Measurements from ENCODE around the gene MUC12. TPM values are rescaled to one million over a fixed set of nuclear protein-coding genes. Genes with fewer than 3 reads are reported as not detected.
"Not testable (repeated sequence)": the region's sequence is repeated elsewhere in the genome, so short reads cannot be mapped to it uniquely, and the experiment has no call there.

Gene MUC12
- total and polyA plus RNA-seq, 2 donors (not counting 3 experiments of a cell fraction or from before 2014, with no cell fraction given): not detected

DNA sequence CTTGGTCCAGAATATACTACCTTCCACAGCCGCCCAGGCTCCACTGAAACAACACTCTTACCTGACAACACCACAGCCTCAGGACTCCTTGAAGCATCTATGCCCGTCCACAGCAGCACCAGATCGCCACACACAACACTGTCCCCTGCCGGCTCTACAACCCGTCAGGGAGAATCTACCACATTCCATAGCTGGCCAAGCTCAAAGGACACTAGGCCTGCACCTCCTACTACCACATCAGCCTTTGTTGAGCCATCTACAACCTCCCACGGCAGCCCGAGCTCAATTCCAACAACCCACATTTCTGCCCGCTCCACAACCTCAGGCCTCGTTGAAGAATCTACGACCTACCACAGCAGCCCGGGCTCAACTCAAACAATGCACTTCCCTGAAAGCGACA, 22.9 kb downstream of the MUC12 start:
- FAIRE-seq; H3K36me3 ChIP-seq (ENCODE audit: control insufficient read depth in 2 of 2, extremely low read depth in 1 of 2, insufficient read depth in 2 of 2, low read length in 2 of 2); dilution Hi-C loops (cut with MboI; ENCODE audit: extremely low pct_ligation_motif_present, low sequenced_read_pairs); CTCF ChIA-PET; H3K27ac ChIP-seq (ENCODE audit: insufficient read depth, low read depth, low read length); POLR2A ChIA-PET; H3K9me3 ChIP-seq (replicated peaks; ENCODE audit: control insufficient read depth, insufficient read depth, low read length); H4K20me1 ChIP-seq (replicated peaks; ENCODE audit: control insufficient read depth, extremely low read depth, insufficient read depth, low read length); H3K9ac ChIP-seq (replicated peaks; ENCODE audit: extremely low read depth, insufficient read depth, low read length); H2AFZ ChIP-seq (ENCODE audit: low read depth, low read length); H3K27me3 ChIP-seq (ENCODE audit: control insufficient read depth in 2 of 2, insufficient read depth in 2 of 2, low read length in 2 of 2); H3K4me2 ChIP-seq (ENCODE audit: insufficient read depth, low read length); H3K9me1 ChIP-seq (replicated peaks; ENCODE audit: control insufficient read depth, extremely low read depth, insufficient read depth, low read length); H3K4me1 ChIP-seq (ENCODE audit: control insufficient read depth, extremely low read depth, insufficient read depth, low read length); BruUV-seq (replicated peaks); H3K4me3 ChIP-seq (replicated peaks in 1 of 3; ENCODE audit: insufficient read depth in 1 of 3, low read depth in 1 of 3, low read length in 3 of 3); intact Hi-C loops (cut with micrococcal nuclease); DNase-seq (ENCODE audit: low read depth, low spot score); H3K79me2 ChIP-seq (ENCODE audit: control insufficient read depth, insufficient read depth, low read length): not testable (repeated sequence)

DNA sequence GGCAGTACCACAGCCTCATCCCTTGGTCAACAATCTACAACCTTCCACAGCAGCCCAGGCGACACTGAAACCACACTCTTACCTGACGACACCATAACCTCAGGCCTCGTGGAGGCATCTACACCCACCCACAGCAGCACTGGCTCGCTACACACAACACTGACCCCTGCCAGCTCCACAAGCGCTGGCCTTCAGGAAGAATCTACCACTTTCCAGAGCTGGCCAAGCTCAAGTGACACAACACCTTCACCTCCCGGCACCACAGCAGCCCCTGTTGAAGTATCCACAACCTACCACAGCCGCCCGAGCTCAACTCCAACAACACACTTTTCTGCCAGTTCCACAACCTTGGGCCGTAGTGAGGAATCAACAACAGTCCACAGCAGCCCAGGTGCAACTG, 25.3 kb downstream of the MUC12 start:
- dilution Hi-C loops (cut with MboI; ENCODE audit: extremely low pct_ligation_motif_present, low sequenced_read_pairs); POLR2A ChIA-PET; H3K27ac ChIP-seq (ENCODE audit: insufficient read depth, low read depth, low read length): not testable (repeated sequence)

DNA sequence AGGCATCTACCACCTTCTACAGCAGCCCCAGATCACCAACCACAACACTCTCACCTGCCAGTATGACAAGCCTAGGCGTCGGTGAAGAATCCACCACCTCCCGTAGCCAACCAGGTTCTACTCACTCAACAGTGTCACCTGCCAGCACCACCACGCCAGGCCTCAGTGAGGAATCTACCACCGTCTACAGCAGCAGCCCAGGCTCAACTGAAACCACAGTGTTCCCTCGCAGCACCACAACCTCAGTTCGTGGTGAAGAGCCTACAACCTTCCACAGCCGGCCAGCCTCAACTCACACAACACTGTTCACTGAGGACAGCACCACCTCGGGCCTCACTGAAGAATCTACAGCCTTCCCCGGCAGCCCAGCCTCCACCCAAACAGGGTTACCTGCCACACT, 29.2 kb downstream of the MUC12 start:
- CTCF ChIA-PET; DNase-seq (ENCODE audit: low read depth, low spot score); dilution Hi-C loops (cut with MboI; ENCODE audit: extremely low pct_ligation_motif_present, low sequenced_read_pairs): not testable (repeated sequence)

More for the DNA sequence above, 25.3 kb downstream of the MUC12 start:
- intact Hi-C loops (cut with micrococcal nuclease); H3K9me1 ChIP-seq (replicated peaks; ENCODE audit: control insufficient read depth, extremely low read depth, insufficient read depth, low read length); BruUV-seq (replicated peaks); DNase-seq (ENCODE audit: low read depth, low spot score); H3K4me3 ChIP-seq (replicated peaks in 1 of 3; ENCODE audit: insufficient read depth in 1 of 3, low read depth in 1 of 3, low read length in 3 of 3); H3K79me2 ChIP-seq (ENCODE audit: control insufficient read depth, insufficient read depth, low read length); H2AFZ ChIP-seq (ENCODE audit: low read depth, low read length); FAIRE-seq; H4K20me1 ChIP-seq (replicated peaks; ENCODE audit: control insufficient read depth, extremely low read depth, insufficient read depth, low read length); H3K9ac ChIP-seq (replicated peaks; ENCODE audit: extremely low read depth, insufficient read depth, low read length); H3K4me1 ChIP-seq (ENCODE audit: control insufficient read depth, extremely low read depth, insufficient read depth, low read length); H3K9me3 ChIP-seq (replicated peaks; ENCODE audit: control insufficient read depth, insufficient read depth, low read length); H3K36me3 ChIP-seq (ENCODE audit: control insufficient read depth in 2 of 2, extremely low read depth in 1 of 2, insufficient read depth in 2 of 2, low read length in 2 of 2); H3K4me2 ChIP-seq (ENCODE audit: insufficient read depth, low read length); H3K27me3 ChIP-seq (ENCODE audit: control insufficient read depth in 2 of 2, insufficient read depth in 2 of 2, low read length in 2 of 2): not testable (repeated sequence)
- CTCF ChIA-PET: interaction anchor here (1.3 kb wide), 1 partner anchor 10 kb away, joined by 3 read pairs; no protein-coding TSS in a partner anchor

DNA sequence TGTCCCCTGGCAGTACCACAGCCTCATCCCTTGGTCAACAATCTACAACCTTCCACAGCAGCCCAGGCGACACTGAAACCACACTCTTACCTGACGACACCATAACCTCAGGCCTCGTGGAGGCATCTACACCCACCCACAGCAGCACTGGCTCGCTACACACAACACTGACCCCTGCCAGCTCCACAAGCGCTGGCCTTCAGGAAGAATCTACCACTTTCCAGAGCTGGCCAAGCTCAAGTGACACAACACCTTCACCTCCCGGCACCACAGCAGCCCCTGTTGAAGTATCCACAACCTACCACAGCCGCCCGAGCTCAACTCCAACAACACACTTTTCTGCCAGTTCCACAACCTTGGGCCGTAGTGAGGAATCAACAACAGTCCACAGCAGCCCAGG, 30.0 kb downstream of the MUC12 start:
- H2AFZ ChIP-seq (ENCODE audit: low read depth, low read length); POLR2A ChIA-PET; H3K9ac ChIP-seq (replicated peaks; ENCODE audit: extremely low read depth, insufficient read depth, low read length); H3K36me3 ChIP-seq (ENCODE audit: control insufficient read depth in 2 of 2, extremely low read depth in 1 of 2, insufficient read depth in 2 of 2, low read length in 2 of 2); CTCF ChIA-PET; dilution Hi-C loops (cut with MboI; ENCODE audit: extremely low pct_ligation_motif_present, low sequenced_read_pairs); FAIRE-seq; H3K9me3 ChIP-seq (replicated peaks; ENCODE audit: control insufficient read depth, insufficient read depth, low read length); H3K4me1 ChIP-seq (ENCODE audit: control insufficient read depth, extremely low read depth, insufficient read depth, low read length); H3K27ac ChIP-seq (ENCODE audit: insufficient read depth, low read depth, low read length); DNase-seq (ENCODE audit: low read depth, low spot score); H3K79me2 ChIP-seq (ENCODE audit: control insufficient read depth, insufficient read depth, low read length); intact Hi-C loops (cut with micrococcal nuclease); H3K4me3 ChIP-seq (replicated peaks in 1 of 3; ENCODE audit: insufficient read depth in 1 of 3, low read depth in 1 of 3, low read length in 3 of 3); H3K4me2 ChIP-seq (ENCODE audit: insufficient read depth, low read length); H4K20me1 ChIP-seq (replicated peaks; ENCODE audit: control insufficient read depth, extremely low read depth, insufficient read depth, low read length); H3K27me3 ChIP-seq (ENCODE audit: control insufficient read depth in 2 of 2, insufficient read depth in 2 of 2, low read length in 2 of 2); H3K9me1 ChIP-seq (replicated peaks; ENCODE audit: control insufficient read depth, extremely low read depth, insufficient read depth, low read length); BruUV-seq (replicated peaks): not testable (repeated sequence)

More for the DNA sequence above, 29.2 kb downstream of the MUC12 start:
- H3K9ac ChIP-seq (replicated peaks; ENCODE audit: extremely low read depth, insufficient read depth, low read length); intact Hi-C loops (cut with micrococcal nuclease); POLR2A ChIA-PET; H3K4me3 ChIP-seq (replicated peaks in 1 of 3; ENCODE audit: insufficient read depth in 1 of 3, low read depth in 1 of 3, low read length in 3 of 3); BruUV-seq (replicated peaks); H4K20me1 ChIP-seq (replicated peaks; ENCODE audit: control insufficient read depth, extremely low read depth, insufficient read depth, low read length); H3K27me3 ChIP-seq (ENCODE audit: control insufficient read depth in 2 of 2, insufficient read depth in 2 of 2, low read length in 2 of 2); H3K9me3 ChIP-seq (replicated peaks; ENCODE audit: control insufficient read depth, insufficient read depth, low read length); H3K4me1 ChIP-seq (ENCODE audit: control insufficient read depth, extremely low read depth, insufficient read depth, low read length); H3K4me2 ChIP-seq (ENCODE audit: insufficient read depth, low read length); FAIRE-seq; H3K27ac ChIP-seq (ENCODE audit: insufficient read depth, low read depth, low read length); H3K79me2 ChIP-seq (ENCODE audit: control insufficient read depth, insufficient read depth, low read length); H3K9me1 ChIP-seq (replicated peaks; ENCODE audit: control insufficient read depth, extremely low read depth, insufficient read depth, low read length); H2AFZ ChIP-seq (ENCODE audit: low read depth, low read length); H3K36me3 ChIP-seq (ENCODE audit: control insufficient read depth in 2 of 2, extremely low read depth in 1 of 2, insufficient read depth in 2 of 2, low read length in 2 of 2): not testable (repeated sequence)

Measured in endothelial cell of umbilical vein (primary cell).